Stimulated activated CD4-positive, alpha-beta T cell treated with anti-CD3 and anti-CD28 coated beads, Interleukin-1b, Interleukin-23, amount 100 ng/mL, for 48 hours (primary cell): Measurements from ENCODE around the gene CDKAL1.

Experiments
- DNase-seq: peaks from one replicate; pipeline ENCODE4 v3.0.0-alpha.2; 2020

CDKAL1 gene

GRCh38 chr6:21158149-21158548 lies 623.9 kb downstream of the CDKAL1 start:
- DNase-seq = no peak

GRCh38 chr6:21158873-21159272 lies 624.6 kb downstream of the CDKAL1 start:
- no peak for DNase-seq

DNA sequence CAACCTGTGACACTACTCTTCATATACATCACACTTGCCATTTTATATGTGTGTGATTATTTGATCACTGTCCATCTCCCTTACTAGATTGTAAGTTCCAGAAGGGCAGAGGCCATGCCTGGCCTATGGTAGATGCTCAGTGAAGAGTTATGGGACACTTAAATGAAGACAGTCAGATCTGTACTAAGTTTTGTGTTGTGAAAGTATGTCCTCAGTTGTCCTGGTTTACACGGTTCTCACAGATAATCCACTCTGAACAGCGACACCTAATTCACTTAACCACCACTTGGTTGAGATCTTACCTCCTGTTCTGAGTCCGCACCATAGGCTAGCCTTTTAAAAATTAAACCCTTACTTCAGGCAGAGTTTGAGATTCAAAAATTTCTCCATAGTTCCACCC lies 625.2 kb downstream of the CDKAL1 start:
- DNase-seq = no peak

- DNase-seq = no peak
Measured at GRCh38 chr6:21161707-21162106, 627.5 kb downstream of the CDKAL1 start.

DNA sequence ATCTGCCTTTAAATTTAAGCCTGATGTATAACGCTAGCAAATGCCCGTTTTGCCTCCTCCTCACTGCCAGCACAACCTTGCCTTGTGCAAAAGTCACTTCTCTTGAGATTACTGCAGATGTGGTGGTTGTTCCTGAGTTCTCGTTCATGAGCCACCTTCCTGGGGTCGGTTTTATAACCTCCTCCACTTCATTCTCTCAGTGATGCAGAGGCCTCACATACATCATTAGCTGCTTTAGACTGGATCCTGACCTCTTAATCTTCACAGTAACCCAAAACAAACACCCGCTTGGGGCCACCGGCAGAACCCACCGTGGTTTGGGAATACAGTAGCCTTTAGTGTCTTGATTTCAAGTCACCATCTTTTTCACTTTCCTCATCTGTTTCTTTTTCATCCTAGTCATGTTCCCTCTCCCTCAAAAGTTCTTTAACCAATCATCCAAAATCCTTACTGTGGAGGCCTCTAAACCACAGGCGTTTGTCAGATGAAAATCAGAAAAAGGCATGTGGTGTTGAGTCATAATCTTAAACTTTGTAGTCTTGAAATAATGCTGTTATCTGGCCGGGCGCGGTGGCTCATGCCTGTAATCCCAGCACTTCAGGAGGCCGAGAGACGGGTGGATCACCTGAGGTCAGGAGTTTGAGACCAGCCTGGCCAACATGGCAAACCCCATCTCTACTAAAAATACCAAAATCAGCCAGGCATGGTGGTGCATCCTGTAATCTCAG lies 629.0 kb downstream of the CDKAL1 start:
- DNase-seq = no peak

DNA sequence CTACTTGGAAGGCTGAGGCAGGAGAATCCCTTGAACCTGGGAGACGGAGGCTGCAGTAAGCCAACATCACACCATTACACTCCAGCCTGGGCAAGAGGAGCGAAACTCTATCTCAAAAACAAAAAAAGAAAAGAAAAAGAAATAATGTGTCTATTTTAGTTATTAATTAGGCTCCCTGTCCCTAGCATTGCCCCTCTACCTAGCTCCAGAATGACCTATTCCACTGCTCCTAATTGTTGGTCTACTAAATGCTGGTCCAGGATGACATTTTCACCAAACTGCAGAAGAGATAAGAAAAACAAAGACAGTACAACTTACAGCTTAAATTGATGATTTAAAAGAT lies 629.6 kb downstream of the CDKAL1 start:
- no peak for DNase-seq

DNA sequence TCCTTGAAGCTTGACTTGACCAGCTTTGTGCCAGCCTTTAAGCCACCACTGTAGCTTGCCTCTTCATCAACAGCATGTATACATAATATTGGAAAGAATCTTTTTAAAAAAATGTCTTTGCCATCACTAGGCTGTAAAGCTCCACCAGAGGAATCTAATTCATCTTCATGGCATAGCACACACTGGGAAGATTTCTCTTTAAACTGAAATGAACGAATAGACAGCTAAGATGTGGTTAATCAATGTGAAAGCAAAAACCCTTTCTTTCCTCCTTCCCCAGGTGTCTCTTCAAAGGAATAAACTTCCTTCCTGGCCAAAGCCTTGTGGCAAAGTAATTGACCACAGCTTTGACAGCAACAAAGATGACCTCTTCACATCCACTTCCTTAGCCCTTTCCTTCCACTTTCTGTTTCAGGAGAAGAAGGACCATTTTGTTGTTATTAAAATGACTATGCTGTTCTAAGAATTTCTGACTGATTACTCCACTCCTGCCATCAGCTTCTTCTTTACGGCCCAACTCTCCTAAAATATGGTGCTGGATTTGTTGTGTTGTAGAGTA lies 630.6 kb downstream of the CDKAL1 start:
- DNase-seq = no peak

- no peak for DNase-seq
Measured at GRCh38 chr6:21166754-21167153, 632.5 kb downstream of the CDKAL1 start.

- DNase-seq = no peak
Measured at GRCh38 chr6:21167790-21168189, 633.5 kb downstream of the CDKAL1 start.

DNA sequence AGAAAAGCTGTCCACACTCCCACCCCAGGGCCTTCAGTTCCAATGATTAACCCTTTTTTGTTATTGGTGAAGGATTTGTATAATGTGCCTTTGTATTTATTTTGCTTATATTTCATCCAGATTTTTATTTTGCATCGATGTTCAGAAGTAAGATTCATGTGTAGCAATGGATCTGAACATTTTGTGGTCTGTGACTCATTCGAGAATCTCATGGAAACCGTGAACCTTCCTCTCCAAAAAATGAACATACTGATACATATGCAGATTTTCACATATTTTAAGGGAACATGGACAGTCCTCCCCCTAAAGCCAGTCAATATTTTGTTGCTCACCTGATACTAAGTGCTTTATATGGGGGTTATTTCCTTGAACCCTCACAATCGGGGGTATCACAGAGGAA lies 637.5 kb downstream of the CDKAL1 start:
- DNase-seq = no peak

DNA sequence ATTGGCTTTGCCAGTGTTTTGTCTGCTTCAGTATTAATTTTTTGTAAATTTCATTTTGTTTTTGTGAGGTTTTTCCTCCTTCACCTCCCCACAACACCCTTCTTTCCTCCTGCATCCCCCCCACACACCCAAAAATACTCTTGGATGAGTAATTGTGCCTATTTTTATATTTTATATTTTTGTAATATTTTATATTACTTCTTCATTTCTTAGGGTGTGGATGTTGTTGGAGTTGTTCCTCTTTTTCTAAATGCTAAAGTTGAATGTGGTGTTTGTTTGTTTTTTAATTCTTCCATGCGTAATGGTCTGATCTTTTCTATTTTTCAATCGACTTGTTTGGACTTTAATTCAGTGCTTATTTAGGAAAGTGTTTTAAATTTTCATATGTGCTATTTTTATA lies 638.8 kb downstream of the CDKAL1 start:
- no peak for DNase-seq

DNA sequence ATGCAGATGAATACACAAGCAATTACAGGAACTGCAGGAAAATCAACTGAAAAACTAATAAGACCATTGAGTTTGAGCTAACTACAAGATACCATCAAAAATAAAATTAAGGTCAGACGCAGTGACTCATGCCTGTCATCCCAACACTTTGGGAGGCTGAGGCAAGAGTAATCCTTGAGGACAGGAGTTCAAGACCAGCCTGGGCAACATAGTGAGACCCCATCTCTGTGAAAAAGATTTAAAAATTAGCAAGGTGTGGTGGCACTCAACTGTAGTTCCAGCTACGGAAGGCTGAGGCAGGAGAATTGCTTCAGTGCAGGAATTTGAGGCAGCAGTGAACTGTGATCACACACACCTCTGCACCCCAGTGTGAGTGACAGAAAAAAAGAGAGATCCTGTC lies 639.4 kb downstream of the CDKAL1 start:
- DNase-seq = no peak

DNA sequence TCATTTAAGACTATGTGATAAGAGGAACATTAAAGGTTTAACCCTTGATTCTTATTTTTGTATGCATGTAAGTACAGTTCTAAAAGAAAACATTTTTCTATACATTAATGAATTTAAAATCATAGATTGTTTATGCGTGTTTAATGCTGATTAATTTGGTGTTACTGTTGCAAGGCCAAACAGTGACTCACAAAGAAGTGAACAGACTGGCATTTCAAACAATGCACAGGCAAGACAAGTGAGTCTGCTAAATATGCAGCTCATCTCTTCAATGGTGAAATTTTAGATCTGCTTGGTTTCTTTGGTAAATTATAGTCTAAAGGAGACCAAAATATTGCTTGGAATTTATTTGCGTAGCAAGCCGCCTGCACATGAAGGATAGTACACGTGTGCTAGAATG lies 641.9 kb downstream of the CDKAL1 start:
- DNase-seq = no peak

GRCh38 chr6:21180155-21180554 lies 645.9 kb downstream of the CDKAL1 start:
- no peak for DNase-seq

GRCh38 chr6:21180800-21181337 lies 646.6 kb downstream of the CDKAL1 start:
- DNase-seq = no peak

GRCh38 chr6:21181866-21182265 lies 647.6 kb downstream of the CDKAL1 start:
- DNase-seq = no peak

DNA sequence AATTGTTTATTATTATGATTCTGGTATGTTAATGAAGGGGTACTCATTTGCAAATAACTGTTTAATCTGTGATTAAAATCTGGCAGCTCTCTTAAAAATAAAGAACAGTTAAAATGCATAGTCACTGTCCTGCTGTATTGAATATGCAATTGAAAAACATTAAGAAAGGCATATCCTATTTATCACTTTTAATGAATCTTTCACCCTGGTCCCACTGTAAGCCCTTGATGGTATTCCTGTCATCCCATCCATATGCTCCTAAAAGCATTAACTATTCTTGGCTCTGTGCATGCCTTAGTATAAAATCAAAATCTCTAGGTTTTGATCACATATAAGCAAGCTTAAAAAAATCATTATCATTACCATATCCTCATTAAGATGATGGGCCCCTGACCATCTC lies 648.3 kb downstream of the CDKAL1 start:
- no peak for DNase-seq

DNA sequence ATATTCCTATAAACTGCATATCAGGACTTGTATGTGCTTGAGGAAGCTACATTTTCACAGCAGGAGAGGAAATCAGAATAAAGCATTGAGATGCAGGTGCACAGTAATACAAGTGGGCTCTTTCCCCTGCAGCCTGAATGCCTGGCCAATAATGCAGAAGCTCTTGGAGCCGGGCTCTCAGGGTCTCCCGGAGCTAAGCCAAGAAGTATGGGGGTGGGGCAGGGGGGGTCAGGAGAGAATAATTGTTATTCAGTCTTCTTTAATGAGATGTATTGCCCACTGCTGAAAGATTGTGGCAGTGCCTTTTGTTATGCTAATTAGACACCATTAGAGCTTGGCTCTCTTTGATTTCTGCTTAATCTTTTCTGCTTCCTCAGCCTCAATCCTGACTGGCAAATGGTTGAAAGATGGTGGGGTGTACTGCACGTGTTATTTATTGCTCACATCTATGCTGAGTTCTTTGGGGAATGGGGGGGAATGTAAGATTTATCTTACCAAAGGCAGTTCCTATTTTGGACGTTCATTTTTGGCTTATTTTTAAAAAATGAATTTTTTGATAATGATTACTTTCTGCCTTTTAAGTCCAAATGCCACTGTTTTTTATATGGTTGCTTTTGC lies 651.7 kb downstream of the CDKAL1 start:
- no peak for DNase-seq

GRCh38 chr6:21186479-21187055 lies 652.3 kb downstream of the CDKAL1 start:
- no peak for DNase-seq

- DNase-seq = no peak
Measured at GRCh38 chr6:21187485-21187884, 653.2 kb downstream of the CDKAL1 start.

DNA sequence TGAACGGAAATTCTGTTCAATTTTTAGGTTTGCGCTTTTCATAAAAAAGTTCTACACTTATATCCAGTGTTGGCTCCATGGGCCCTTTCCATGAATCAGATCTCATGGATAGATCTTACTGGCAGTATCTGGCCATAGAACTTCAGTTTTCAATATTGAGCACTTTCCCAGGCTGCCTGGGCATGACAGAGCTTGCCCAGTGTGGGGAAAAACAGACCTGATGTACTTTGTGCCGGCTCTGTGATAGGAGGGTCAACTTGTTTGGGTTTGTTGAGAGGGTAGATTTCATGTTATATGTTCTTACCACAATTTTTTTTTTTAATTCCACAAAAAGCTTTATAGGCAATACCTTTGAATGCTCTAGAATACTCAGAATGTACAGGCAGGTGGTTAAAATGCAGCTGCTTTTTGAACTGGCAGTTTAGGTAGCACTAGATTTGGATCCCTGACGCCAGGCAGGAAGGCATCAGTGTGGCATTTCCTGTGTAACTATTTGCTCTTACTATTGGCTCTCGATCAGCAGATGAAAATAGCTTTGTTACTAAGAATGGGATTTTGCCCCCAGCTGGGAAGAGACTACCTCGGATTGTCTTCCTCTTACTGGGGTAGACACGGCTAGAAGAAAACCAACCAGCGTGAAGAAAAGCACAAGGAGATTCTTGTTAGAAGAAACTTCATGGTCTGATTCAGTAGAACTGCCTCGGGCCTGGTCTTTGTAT lies 654.4 kb downstream of the CDKAL1 start:
- no peak for DNase-seq

GRCh38 chr6:21189759-21190158 lies 655.5 kb downstream of the CDKAL1 start:
- DNase-seq = no peak

GRCh38 chr6:21190701-21191100 lies 656.4 kb downstream of the CDKAL1 start:
- DNase-seq = no peak
